Esophagus squamous epithelium (tissue), 5 donors: ENCODE results near the gene ZSWIM5. TPM values are rescaled to one million over a fixed set of nuclear protein-coding genes. Genes with fewer than 3 reads are reported as not detected.

ENCODE experiments used
- DNase-seq: peaks from one replicate; lab custom pipeline; 2025; lab: John Stamatoyannopoulos, UW
- H3K27ac ChIP-seq, 4 donors: fragments of 200-600 bp; sonication (generic); one replicate each; pipeline ENCODE4 v1.5.1; 2016 to 2019; ENCODE audit warnings: mild to moderate bottlenecking in 1 of 4
- H3K27me3 ChIP-seq, 4 donors: fragments of 200-600 bp; sonication (generic); 1 replicate in 3 of 4; 2 replicates in 1 of 4; pipeline versions ENCODE4 v1.5.1 to v1.6.0; 2017 to 2021; ENCODE audit warnings: antibody characterized with exemption in 1 of 4
- H3K36me3 ChIP-seq, 3 donors: fragments of 200-600 bp; sonication (generic); one replicate each; pipeline ENCODE4 v1.5.1; 2016 to 2019
- H3K4me1 ChIP-seq, 3 donors: fragments of 200-600 bp; sonication (generic); one replicate each; pipeline ENCODE4 v1.5.1; 2017 to 2019
- H3K4me3 ChIP-seq, 4 donors: fragments of 200-600 bp; sonication (generic); 1 replicate in 3 of 4; 2 replicates in 1 of 4; pipeline ENCODE4 v1.5.1; 2016 to 2019; ENCODE audit warnings: mild to moderate bottlenecking in 2 of 4, moderate library complexity in 1 of 4
- H3K9me3 ChIP-seq, 3 donors: fragments of 200-600 bp; sonication (generic); one replicate each; pipeline ENCODE4 v1.5.1; 2016 to 2019
- CTCF ChIP-seq, 6 experiments: fragments of 450-650 bp in 4 of 6; fragments of 200-600 bp in 2 of 6; sonication (generic) in 2 of 6; IDR thresholded peaks; one replicate each; pipeline ENCODE4 v1.5.1; 2016 to 2019; ENCODE audit warnings: antibody characterized with exemption in 6 of 6, mild to moderate bottlenecking in 4 of 6, moderate library complexity in 4 of 6
- POLR2A ChIP-seq, 4 donors: fragments of 450-650 bp; IDR thresholded peaks; one replicate each; pipeline ENCODE4 v1.6.1; 2017; ENCODE audit warnings: antibody characterized with exemption in 4 of 4, mild to moderate bottlenecking in 4 of 4, moderate library complexity in 3 of 4
- WGBS, 2 donors: methylation state at CpG; one replicate each; pipeline ENCODE4 v1.1.5; 2018; 5-methylcytosine and 5-hydroxymethylcytosine counted together
- intact Hi-C: fragments of 100-400 bp; cut with DNase I; formaldehyde crosslinking; loops from one replicate; pipeline ENCODE4 v1.15.0; 2022
- total RNA-seq, 4 donors: library from RNA; depleted of rRNA; stranded (reverse); fragments of >200 nt; gene quantifications; one replicate each; pipeline ENCODE4 v1.1.0, GENCODE V29; 2016
- donor health status: DM: yes; HTN: yes; CAD: no.

ZSWIM5 gene
- total RNA-seq, 4 donors from 2014 or later = 0.66 to 2.7 (median 1.6) TPM

- intact Hi-C loops = no loop called here
- TF ChIP-seq CTCF (IDR thresholded peaks at IDR 0.05) (no peak), POLR2A (IDR thresholded peaks at IDR 0.05) (no peak)
- Histone ChIP-seq H3K36me3 (no peaks in the 10 kb centered on the region), H3K27me3 (peaks cover 0 to 1% (median 0%) of the 10 kb centered on the region in 4 donors), H3K4me1 (peaks cover 0 to 14% (median 3%) of the 10 kb centered on the region in 3 donors), H3K9me3 (peaks cover 0 to 7% (median 0%) of the 10 kb centered on the region in 3 donors), H3K4me3 (no peak overlapping the region), H3K27ac (no peak overlapping the region)
- 80 to 84% methylated on average over 3 of the region's 3 CpGs for WGBS, 2 donors
- no peak for DNase-seq
Measured at GRCh38 chr1:45200906-45201500, 5.4 kb downstream of the ZSWIM5 start.

- no peaks in the 10 kb centered on the region for H3K36me3 ChIP-seq
Measured at GRCh38 chr1:45200435-45200834, 6.0 kb downstream of the ZSWIM5 start.

GRCh38 chr1:45198185-45198584, 8.2 kb downstream of the ZSWIM5 start:
- no peak for TF ChIP-seq CTCF (IDR thresholded peaks at IDR 0.05)
- no peak for TF ChIP-seq POLR2A (IDR thresholded peaks at IDR 0.05)
- WGBS, 2 donors = 44 to 48% methylated on average over 2 of the region's 2 CpGs
- no peak for DNase-seq
- Histone ChIP-seq H3K9me3 (peaks cover 0 to 7% (median 0%) of the 10 kb centered on the region in 3 donors), H3K27ac (no peak overlapping the region), H3K4me3 (no peak overlapping the region), H3K36me3 (no peaks in the 10 kb centered on the region), H3K4me1 (no peaks in the 10 kb centered on the region), H3K27me3 (no peaks in the 10 kb centered on the region)
- intact Hi-C loops = no loop called here

More at GRCh38 chr1:45200435-45200834, 6.0 kb downstream of the ZSWIM5 start:
- intact Hi-C loops = no loop called here
- Histone ChIP-seq H3K4me3 (no peak overlapping the region), H3K27me3 (no peaks in the 10 kb centered on the region), H3K4me1 (peaks cover 0 to 13% (median 3%) of the 10 kb centered on the region in 3 donors), H3K27ac (no peak overlapping the region), H3K9me3 (peaks cover 0 to 7% (median 0%) of the 10 kb centered on the region in 3 donors)
- TF ChIP-seq POLR2A (IDR thresholded peaks at IDR 0.05) (no peak), CTCF (IDR thresholded peaks at IDR 0.05) (no peak)
- DNase-seq = no peak

GRCh38 chr1:45196863-45197262, 9.5 kb downstream of the ZSWIM5 start:
- TF ChIP-seq CTCF (IDR thresholded peaks at IDR 0.05) = no peak
- TF ChIP-seq POLR2A (IDR thresholded peaks at IDR 0.05) = no peak
- no peaks in the 10 kb centered on the region for H3K4me1 ChIP-seq
- no peaks in the 10 kb centered on the region for H3K27me3 ChIP-seq
- peaks cover 0 to 7% (median 0%) of the 10 kb centered on the region in 3 donors for H3K9me3 ChIP-seq
- no peak for DNase-seq
- no peak overlapping the region for H3K27ac ChIP-seq
- H3K36me3 ChIP-seq = no peaks in the 10 kb centered on the region
- no peak overlapping the region for H3K4me3 ChIP-seq
- intact Hi-C loops = no loop called here

- 81 to 85% methylated on average over 4 of the region's 4 CpGs for WGBS, 2 donors
- TF ChIP-seq CTCF (IDR thresholded peaks at IDR 0.05) (no peak), POLR2A (IDR thresholded peaks at IDR 0.05) (no peak)
- no peaks in the 10 kb centered on the region for H3K27me3 ChIP-seq
- H3K36me3 ChIP-seq = no peaks in the 10 kb centered on the region
- no peaks in the 10 kb centered on the region for H3K4me1 ChIP-seq
- intact Hi-C loops = no loop called here
- H3K27ac ChIP-seq = no peak overlapping the region
- DNase-seq = no peak
- H3K4me3 ChIP-seq = no peak overlapping the region
- no peaks in the 10 kb centered on the region for H3K9me3 ChIP-seq
Measured at GRCh38 chr1:45191418-45191783, 15.0 kb downstream of the ZSWIM5 start.
